Measurements from ENCODE around the gene RAB43. TPM values are rescaled to one million over a fixed set of nuclear protein-coding genes. Genes with fewer than 3 reads are reported as not detected.
"Not testable (repeated sequence)": the region's sequence is repeated elsewhere in the genome, so short reads cannot be mapped to it uniquely, and the experiment has no call there.

The RAB43 gene
- total RNA-seq, 2 experiments from 2014 or later = 45.7 to 49.7 TPM

GRCh38 chr3:129106320-129106719 lies 15.3 kb downstream of the RAB43 start:
- Mint-ChIP-seq H3K4me3 (no peak overlapping the region), H3K27me3 (no peaks in the 10 kb centered on the region), H3K9me3 (no peaks in the 10 kb centered on the region), H3K27ac (peak overlapping the region; percentile 18), H3K36me3 (peaks cover 20% of the 10 kb centered on the region), H3K4me1 (ENCODE audit: low read depth) (peaks cover 60% of the 10 kb centered on the region)
- no peak for DNase-seq
- POLR2A ChIA-PET = no interaction called here
- CTCF ChIA-PET = interaction anchor here (1.4 to 1.6 kb wide), 2 partner anchors 52 to 136 kb away, joined by 4 to 5 read pairs; no protein-coding TSS in a partner anchor
- intact Hi-C loops (cut with micrococcal nuclease) = no loop called here

- intact Hi-C loops (cut with micrococcal nuclease) = no loop called here
- ChIA-PET CTCF (interaction anchor here (1.4 to 1.6 kb wide), 2 partner anchors 52 to 136 kb away, joined by 4 to 5 read pairs; no protein-coding TSS in a partner anchor), POLR2A (no interaction called here)
- Mint-ChIP-seq H3K27me3 (no peaks in the 10 kb centered on the region), H3K9me3 (no peaks in the 10 kb centered on the region), H3K36me3 (peaks cover 20% of the 10 kb centered on the region), H3K27ac (no peak overlapping the region), H3K4me1 (ENCODE audit: low read depth) (peaks cover 63% of the 10 kb centered on the region), H3K4me3 (no peak overlapping the region)
- no peak for DNase-seq
These were observed 15.7 kb downstream of the RAB43 start for GRCh38 chr3:129105862-129106261.

- H3K9me3 Mint-ChIP-seq = no peaks in the 10 kb centered on the region
- H3K27me3 Mint-ChIP-seq = no peaks in the 10 kb centered on the region
- H3K4me1 Mint-ChIP-seq (ENCODE audit: low read depth) = peaks cover 66% of the 10 kb centered on the region
- peak overlapping the region; percentile 4 for H3K27ac Mint-ChIP-seq
- CTCF ChIA-PET = interaction anchor here (0.6 to 1.7 kb wide), 2 partner anchors 51 to 58 kb away, joined by 3 to 6 read pairs; no protein-coding TSS in a partner anchor
- no peak overlapping the region for H3K4me3 Mint-ChIP-seq
- intact Hi-C loops (cut with micrococcal nuclease) = no loop called here
- no peak for DNase-seq
- POLR2A ChIA-PET = interaction anchor here (1.1 kb wide), 1 partner anchor 16 kb away, joined by 4 read pairs; the partner anchor contains the start of gene RAB43
- H3K36me3 Mint-ChIP-seq = peaks cover 11% of the 10 kb centered on the region
These were observed 17.0 kb downstream of the RAB43 start for GRCh38 chr3:129104498-129105079.

- Mint-ChIP-seq H3K36me3 (peaks cover 11% of the 10 kb centered on the region), H3K27me3 (no peaks in the 10 kb centered on the region), H3K9me3 (no peaks in the 10 kb centered on the region), H3K4me3 (no peak overlapping the region), H3K4me1 (ENCODE audit: low read depth) (peaks cover 67% of the 10 kb centered on the region), H3K27ac (no peak overlapping the region)
- DNase-seq = no peak
- ChIA-PET CTCF (interaction anchor here (0.6 to 1.7 kb wide), 2 partner anchors 51 to 58 kb away, joined by 3 to 6 read pairs; no protein-coding TSS in a partner anchor), POLR2A (interaction anchor here (1.1 kb wide), 1 partner anchor 17 kb away, joined by 4 read pairs; the partner anchor contains the start of gene RAB43)
- intact Hi-C loops (cut with micrococcal nuclease) = no loop called here
These were observed 17.6 kb downstream of the RAB43 start for GRCh38 chr3:129104051-129104450.

- peaks cover 64% of the 10 kb centered on the region for H3K4me1 Mint-ChIP-seq (ENCODE audit: low read depth)
- intact Hi-C loops (cut with micrococcal nuclease) = no loop called here
- ChIA-PET POLR2A (no interaction called here), CTCF (no interaction called here)
- H3K36me3 Mint-ChIP-seq = peaks cover 8% of the 10 kb centered on the region
- no peak for DNase-seq
- H3K4me3 Mint-ChIP-seq = no peak overlapping the region
- H3K27me3 Mint-ChIP-seq = no peaks in the 10 kb centered on the region
- H3K27ac Mint-ChIP-seq = peak overlapping the region; percentile 36
- no peaks in the 10 kb centered on the region for H3K9me3 Mint-ChIP-seq
These were observed 18.3 kb downstream of the RAB43 start for GRCh38 chr3:129103296-129103695.

- H3K36me3 Mint-ChIP-seq = peaks cover 6% of the 10 kb centered on the region
- no peaks in the 10 kb centered on the region for H3K9me3 Mint-ChIP-seq
- peaks cover 64% of the 10 kb centered on the region for H3K4me1 Mint-ChIP-seq (ENCODE audit: low read depth)
- no peak for DNase-seq
- POLR2A ChIA-PET = interaction anchor here (1.5 kb wide), 1 partner anchor 19 kb away, joined by 3 read pairs; no protein-coding TSS in a partner anchor
- no peak overlapping the region for H3K27ac Mint-ChIP-seq
- H3K4me3 Mint-ChIP-seq = no peak overlapping the region
- intact Hi-C loops (cut with micrococcal nuclease) = no loop called here
- no peaks in the 10 kb centered on the region for H3K27me3 Mint-ChIP-seq
- CTCF ChIA-PET = interaction anchor here (1.0 to 2.1 kb wide), 4 partner anchors 48 to 131 kb away, joined by 3 to 9 read pairs (median 4); no protein-coding TSS in a partner anchor
These were observed 20.1 kb downstream of the RAB43 start for GRCh38 chr3:129101370-129102138.

- H3K4me1 Mint-ChIP-seq (ENCODE audit: low read depth) = peaks cover 66% of the 10 kb centered on the region
- no peak overlapping the region for H3K4me3 Mint-ChIP-seq
- DNase-seq = no peak
- H3K27me3 Mint-ChIP-seq = no peaks in the 10 kb centered on the region
- no peaks in the 10 kb centered on the region for H3K9me3 Mint-ChIP-seq
- H3K27ac Mint-ChIP-seq = peak overlapping the region; percentile 56
- POLR2A ChIA-PET = interaction anchor here (1.0 to 1.9 kb wide), 3 partner anchors 19 to 47 kb away, joined by 3 to 7 read pairs (median 5); partner anchors contain the start of gene RAB43
- peaks cover 9% of the 10 kb centered on the region for H3K36me3 Mint-ChIP-seq
- CTCF ChIA-PET = interaction anchor here (1.0 to 2.1 kb wide), 3 partner anchors 85 to 145 kb away, joined by 3 to 9 read pairs (median 4); no protein-coding TSS in a partner anchor
- intact Hi-C loops (cut with micrococcal nuclease) = no loop called here
These were observed 21.3 kb downstream of the RAB43 start for GRCh38 chr3:129100274-129100673.

GRCh38 chr3:129095285-129095684 lies 26.3 kb downstream of the RAB43 start:
- no peak overlapping the region for H3K27ac Mint-ChIP-seq
- POLR2A ChIA-PET = interaction anchor here (1.2 kb wide), 1 partner anchor 24 kb away, joined by 3 read pairs; no protein-coding TSS in a partner anchor
- peaks cover 12% of the 10 kb centered on the region for H3K36me3 Mint-ChIP-seq

GRCh38 chr3:129088312-129088711 lies 33.3 kb downstream of the RAB43 start:
- H3K4me1 Mint-ChIP-seq (ENCODE audit: low read depth); H3K27ac Mint-ChIP-seq; H3K4me3 Mint-ChIP-seq; DNase-seq; intact Hi-C loops (cut with micrococcal nuclease); H3K27me3 Mint-ChIP-seq; CTCF ChIA-PET; H3K9me3 Mint-ChIP-seq; POLR2A ChIA-PET; H3K36me3 Mint-ChIP-seq: not testable (repeated sequence)

More at GRCh38 chr3:129095285-129095684, 26.3 kb downstream of the RAB43 start:
- no peaks in the 10 kb centered on the region for H3K9me3 Mint-ChIP-seq
- CTCF ChIA-PET = no interaction called here
- no peak for DNase-seq
- no peak overlapping the region for H3K4me3 Mint-ChIP-seq
- intact Hi-C loops (cut with micrococcal nuclease) = no loop called here
- H3K4me1 Mint-ChIP-seq (ENCODE audit: low read depth) = peaks cover 27% of the 10 kb centered on the region
- H3K27me3 Mint-ChIP-seq = no peaks in the 10 kb centered on the region

- CTCF ChIA-PET, H3K27ac Mint-ChIP-seq: not testable (repeated sequence)
These were observed 33.7 kb downstream of the RAB43 start for GRCh38 chr3:129087904-129088303.

GRCh38 chr3:129087138-129087702 lies 34.4 kb downstream of the RAB43 start:
- intact Hi-C loops (cut with micrococcal nuclease) = no loop called here
- POLR2A ChIA-PET = no interaction called here
- H3K27me3 Mint-ChIP-seq = no peaks in the 10 kb centered on the region
- CTCF ChIA-PET = no interaction called here
- no peak overlapping the region for H3K4me3 Mint-ChIP-seq
- H3K4me1 Mint-ChIP-seq (ENCODE audit: low read depth) = no peaks in the 10 kb centered on the region
- peaks cover 4% of the 10 kb centered on the region for H3K36me3 Mint-ChIP-seq
- no peak overlapping the region for H3K27ac Mint-ChIP-seq
- no peaks in the 10 kb centered on the region for H3K9me3 Mint-ChIP-seq
- no peak for DNase-seq

More at GRCh38 chr3:129087904-129088303, 33.7 kb downstream of the RAB43 start:
- H3K4me3 Mint-ChIP-seq; H3K4me1 Mint-ChIP-seq (ENCODE audit: low read depth); intact Hi-C loops (cut with micrococcal nuclease); H3K36me3 Mint-ChIP-seq; H3K9me3 Mint-ChIP-seq; H3K27me3 Mint-ChIP-seq; POLR2A ChIA-PET: not testable (repeated sequence)
- peak; percentile 33 for DNase-seq

- Mint-ChIP-seq H3K4me1 (ENCODE audit: low read depth) (no peaks in the 10 kb centered on the region), H3K4me3 (no peak overlapping the region), H3K36me3 (no peaks in the 10 kb centered on the region), H3K27me3 (no peaks in the 10 kb centered on the region), H3K27ac (no peak overlapping the region), H3K9me3 (no peaks in the 10 kb centered on the region)
- ChIA-PET POLR2A (no interaction called here), CTCF (no interaction called here)
- DNase-seq = no peak
- intact Hi-C loops (cut with micrococcal nuclease) = no loop called here
These were observed 35.8 kb downstream of the RAB43 start for GRCh38 chr3:129085818-129086217.
